ENCODE results near the gene SENP5. TPM values are rescaled to one million over a fixed set of nuclear protein-coding genes. Genes with fewer than 3 reads are reported as not detected.

SENP5 gene
- total RNA-seq, 1 experiment from 2014 or later: 27.6 TPM

- RAD21 ChIA-PET (ENCODE audit: low non-redundant PET in 1 of 2, low total read pairs in 2 of 2, uncharacterized antibody in 2 of 2, unreplicated experiment in 2 of 2): no interaction called here
- CTCF ChIA-PET: no interaction called here
- TF ChIP-seq TCF7L2 (IDR thresholded peaks at IDR 0.05; ENCODE audit: borderline replicate concordance, extremely low read depth, insufficient read depth, insufficient read length) (no peak), RAD21 (IDR thresholded peaks at IDR 0.05; ENCODE audit: low read depth) (no peak), EZH2 (IDR thresholded peaks at IDR 0.05) (no peak), POLR2A (IDR thresholded peaks at IDR 0.05; ENCODE audit: borderline replicate concordance, extremely low read depth, insufficient read depth, insufficient read length) (no peak), SIN3A (IDR thresholded peaks at IDR 0.05; ENCODE audit: low read depth) (no peak), ELF1 (IDR thresholded peaks at IDR 0.05; ENCODE audit: borderline replicate concordance, low read depth) (no peak), EGR1 (IDR thresholded peaks at IDR 0.05; ENCODE audit: low read depth) (no peak)
- TF ChIP-seq, protein P1, sequence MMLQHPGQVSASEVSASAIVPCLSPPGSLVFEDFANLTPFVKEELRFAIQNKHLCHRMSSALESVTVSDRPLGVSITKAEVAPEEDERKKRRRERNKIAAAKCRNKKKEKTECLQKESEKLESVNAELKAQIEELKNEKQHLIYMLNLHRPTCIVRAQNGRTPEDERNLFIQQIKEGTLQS (IDR thresholded peaks at IDR 0.05): no peak
- TF ChIP-seq, protein P2, sequence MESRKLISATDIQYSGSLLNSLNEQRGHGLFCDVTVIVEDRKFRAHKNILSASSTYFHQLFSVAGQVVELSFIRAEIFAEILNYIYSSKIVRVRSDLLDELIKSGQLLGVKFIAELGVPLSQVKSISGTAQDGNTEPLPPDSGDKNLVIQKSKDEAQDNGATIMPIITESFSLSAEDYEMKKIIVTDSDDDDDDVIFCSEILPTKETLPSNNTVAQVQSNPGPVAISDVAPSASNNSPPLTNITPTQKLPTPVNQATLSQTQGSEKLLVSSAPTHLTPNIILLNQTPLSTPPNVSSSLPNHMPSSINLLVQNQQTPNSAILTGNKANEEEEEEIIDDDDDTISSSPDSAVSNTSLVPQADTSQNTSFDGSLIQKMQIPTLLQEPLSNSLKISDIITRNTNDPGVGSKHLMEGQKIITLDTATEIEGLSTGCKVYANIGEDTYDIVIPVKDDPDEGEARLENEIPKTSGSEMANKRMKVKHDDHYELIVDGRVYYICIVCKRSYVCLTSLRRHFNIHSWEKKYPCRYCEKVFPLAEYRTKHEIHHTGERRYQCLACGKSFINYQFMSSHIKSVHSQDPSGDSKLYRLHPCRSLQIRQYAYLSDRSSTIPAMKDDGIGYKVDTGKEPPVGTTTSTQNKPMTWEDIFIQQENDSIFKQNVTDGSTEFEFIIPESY (IDR thresholded peaks at IDR 0.05; ENCODE audit: extremely low read depth, insufficient replicate concordance, low read length): no peak
Observed at GRCh38 chr3:196875258-196875657, 7.5 kb downstream of the SENP5 start.

More at GRCh38 chr3:196875258-196875657, 7.5 kb downstream of the SENP5 start:
- ATAC-seq (no peak), DNase-seq (ENCODE audit: low read depth, low spot score) (no peak)
- Histone ChIP-seq H2AFZ (ENCODE audit: low read depth, low read length, poor library complexity, severe bottlenecking) (no peak overlapping the region), H3K9me3 (ENCODE audit: control insufficient read depth in 1 of 2, insufficient read depth in 1 of 2, low read depth in 1 of 2, low read length in 2 of 2) (no peaks in the 10 kb centered on the region), H3K4me1 (ENCODE audit: control insufficient read depth in 1 of 2, insufficient read depth in 2 of 2, low read length in 2 of 2) (no peaks in the 10 kb centered on the region), H3K27me3 (ENCODE audit: insufficient read depth, low read length) (no peaks in the 10 kb centered on the region), H3K9me2 (ENCODE audit: insufficient read depth) (no peaks in the 10 kb centered on the region), H3K4me2 (ENCODE audit: low read length) (no peak overlapping the region), H4K20me1 (ENCODE audit: insufficient read depth) (peaks cover 16% of the 10 kb centered on the region; the same call in 1 of the 2 replicates), H3K79me2 (ENCODE audit: insufficient read depth, low read length) (peaks cover 99% of the 10 kb centered on the region), H3K36me3 (ENCODE audit: control insufficient read depth in 1 of 2, insufficient read depth in 2 of 2, low read length in 2 of 2) (no peaks in the 10 kb centered on the region), H3K9ac (ENCODE audit: low read length) (no peak overlapping the region), H3K27ac (ENCODE audit: low read depth, low read length) (no peak overlapping the region), H3K4me3 (replicated peaks in 1 of 2; ENCODE audit: low read depth in 1 of 2, low read length in 2 of 2) (no peak overlapping the region)
- BruUV-seq (replicated peaks): no TSS peak
- intact Hi-C loops (cut with micrococcal nuclease): no loop called here
- POLR2A ChIA-PET: no interaction called here

All from HCT116 (cell line).